CD4-positive, alpha-beta T cell treated with Interleukin-10 for 1 hour (primary cell): ENCODE results near the gene DNM3.

Experiments
- DNase-seq: peaks from one replicate; pipeline ENCODE4 v3.0.0-alpha.2; 2020

Gene DNM3

GRCh38 chr1:172203135-172203823 lies 362.0 kb downstream of the DNM3 start:
- DNase-seq = peak; percentile 26

- no peak for DNase-seq
Measured at GRCh38 chr1:172203902-172204301, 362.6 kb downstream of the DNM3 start.

GRCh38 chr1:172206256-172206655 lies 365.0 kb downstream of the DNM3 start:
- DNase-seq = no peak

GRCh38 chr1:172208635-172209034 lies 367.3 kb downstream of the DNM3 start:
- DNase-seq = no peak

GRCh38 chr1:172211221-172211620 lies 369.9 kb downstream of the DNM3 start:
- no peak for DNase-seq

- no peak for DNase-seq
Measured at GRCh38 chr1:172212124-172212523, 370.8 kb downstream of the DNM3 start.

GRCh38 chr1:172215006-172215405 lies 373.7 kb downstream of the DNM3 start:
- no peak for DNase-seq

- DNase-seq = no peak
Measured at GRCh38 chr1:172219966-172220365, 378.7 kb downstream of the DNM3 start.

- no peak for DNase-seq
Measured at GRCh38 chr1:172220376-172220775, 379.1 kb downstream of the DNM3 start.

- no peak for DNase-seq
Measured at GRCh38 chr1:172221436-172221835, 380.1 kb downstream of the DNM3 start.

- no peak for DNase-seq
Measured at GRCh38 chr1:172224871-172225270, 383.6 kb downstream of the DNM3 start.

- no peak for DNase-seq
Measured at GRCh38 chr1:172229942-172230341, 388.6 kb downstream of the DNM3 start.

- DNase-seq = no peak
Measured at GRCh38 chr1:172230526-172230925, 389.2 kb downstream of the DNM3 start.

- DNase-seq = no peak
Measured at GRCh38 chr1:172236958-172237357, 395.7 kb downstream of the DNM3 start.

- no peak for DNase-seq
Measured at GRCh38 chr1:172238158-172238557, 396.9 kb downstream of the DNM3 start.

- no peak for DNase-seq
Measured at GRCh38 chr1:172238965-172239364, 397.7 kb downstream of the DNM3 start.

GRCh38 chr1:172239901-172240300 lies 398.6 kb downstream of the DNM3 start:
- no peak for DNase-seq

GRCh38 chr1:172241540-172241939 lies 400.2 kb downstream of the DNM3 start:
- no peak for DNase-seq

- DNase-seq = no peak
Measured at GRCh38 chr1:172244865-172245264, 403.6 kb downstream of the DNM3 start.

- DNase-seq = no peak
Measured at GRCh38 chr1:172245788-172246187, 404.5 kb downstream of the DNM3 start.

GRCh38 chr1:172246521-172247390 lies 405.5 kb downstream of the DNM3 start:
- DNase-seq = no peak

GRCh38 chr1:172251486-172251885 lies 410.2 kb downstream of the DNM3 start:
- DNase-seq = no peak

- DNase-seq = no peak
Measured at GRCh38 chr1:172252321-172252720, 411.0 kb downstream of the DNM3 start.

GRCh38 chr1:172252958-172253357 lies 411.7 kb downstream of the DNM3 start:
- DNase-seq = no peak
